GM12878 (cell line): ENCODE results near the gene MSANTD2.

ENCODE experiments used
- CTCF ChIP-seq, 3 experiments: IDR thresholded peaks in 2 of 3; conservative IDR thresholded peaks in 1 of 3; 2 replicates each; pipeline ENCODE4 v1.5.1; 2011; ENCODE audit warnings: low read depth in 3 of 3, low read length in 3 of 3, mild to moderate bottlenecking in 3 of 3, control low read depth in 2 of 3, moderate library complexity in 2 of 3, inconsistent platforms in 1 of 3, mixed read lengths in 1 of 3; ENCODE audit not compliant: control insufficient read depth in 2 of 3, insufficient read depth in 1 of 3; ENCODE audit errors: extremely low read depth in 1 of 3
- EZH2 ChIP-seq: IDR thresholded peaks from 2 replicates; pipeline ENCODE4 v1.6.1; 2012; ENCODE audit warnings: low read depth, mild to moderate bottlenecking, control low read depth, inconsistent platforms, low read length, borderline replicate concordance; ENCODE audit not compliant: control insufficient read depth
- GABPA ChIP-seq: IDR thresholded peaks from 2 replicates; pipeline ENCODE4 v1.6.1; 2014; ENCODE audit warnings: antibody characterized with exemption, low read depth, mild to moderate bottlenecking, inconsistent platforms
- POLR2A ChIP-seq: IDR thresholded peaks from 2 replicates; pipeline ENCODE4 v1.6.1; 2011; ENCODE audit warnings: low read depth, mild to moderate bottlenecking, low read length
- ZNF274 ChIP-seq: IDR thresholded peaks from one replicate; pipeline ENCODE4 v1.8.0; 2011; ENCODE audit not compliant: insufficient read length, insufficient read depth

GRCh38 chr11:124838805-124839127 lies 38.6 kb upstream of the MSANTD2 start:
- no peak for TF ChIP-seq GABPA
- no peak for TF ChIP-seq ZNF274
- no peak for TF ChIP-seq POLR2A
- no peak for TF ChIP-seq CTCF (IDR thresholded peaks at IDR 0.05 in 2 of 3, conservative IDR thresholded peaks at IDR 0.05 in 1 of 3; ENCODE audit: control insufficient read depth in 2 of 3, extremely low read depth in 1 of 3, insufficient read depth in 1 of 3, low read depth in 3 of 3, low read length in 3 of 3)
- TF ChIP-seq EZH2: 0 out of 2 replicates have a peak, but pooled peaks have one; percentile 75
